Neutrophil (primary cell): Measurements from ENCODE around the gene CYB5D1.
"Not testable (repeated sequence)": the region's sequence is repeated elsewhere in the genome, so short reads cannot be mapped to it uniquely, and the experiment has no call there.

Experiments
- H3K27ac ChIP-seq: fragments of 200-600 bp; sonication (generic); 2 replicates; pipeline ENCODE4 v1.5.1; 2016; ENCODE audit warnings: mild to moderate bottlenecking, moderate library complexity
- H3K27me3 ChIP-seq: fragments of 200-600 bp; sonication (generic); 2 replicates; pipeline ENCODE4 v1.6.0; 2016; ENCODE audit warnings: mild to moderate bottlenecking
- H3K36me3 ChIP-seq: fragments of 200-600 bp; sonication (generic); 2 replicates; pipeline ENCODE4 v1.5.1; 2017
- H3K4me1 ChIP-seq, 2 experiments: fragments of 200-600 bp in 1 of 2; sonication (generic) in 1 of 2; 1 replicate in 1 of 2; 2 replicates in 1 of 2; pipeline versions ENCODE4 v1.5.1 to v1.6.1; 2013 to 2016; ENCODE audit warnings: low read depth in 1 of 2, low read length in 1 of 2, mild to moderate bottlenecking in 1 of 2, moderate library complexity in 1 of 2; ENCODE audit not compliant: control insufficient read depth in 1 of 2, insufficient read depth in 1 of 2
- H3K4me3 ChIP-seq, 2 experiments: fragments of 200-600 bp in 1 of 2; sonication (generic) in 1 of 2; 1 replicate in 1 of 2; 2 replicates in 1 of 2; pipeline ENCODE4 v1.5.1; 2013 to 2016; ENCODE audit warnings: low read depth in 1 of 2, low read length in 1 of 2, mild to moderate bottlenecking in 1 of 2, moderate library complexity in 1 of 2
- H3K9me3 ChIP-seq: fragments of 200-600 bp; sonication (generic); 2 replicates; pipeline ENCODE4 v1.5.1; 2016
- CTCF ChIP-seq: fragments of 200-600 bp; sonication (generic); IDR thresholded peaks from 2 replicates; pipeline ENCODE4 v1.5.1; 2016; ENCODE audit warnings: antibody characterized with exemption

The CYB5D1 gene

GRCh38 chr17:7859028-7859427, 1.2 kb downstream of the CYB5D1 start:
- peaks cover 41 to 46% of the 10 kb centered on the region in 2 experiments for H3K4me1 ChIP-seq
- H3K36me3 ChIP-seq = peaks cover 26% of the 10 kb centered on the region
- no peak for TF ChIP-seq CTCF
- H3K9me3 ChIP-seq = peaks cover 1% of the 10 kb centered on the region
- no peaks in the 10 kb centered on the region for H3K27me3 ChIP-seq
- H3K27ac ChIP-seq = peak overlapping the region; percentile 98
- H3K4me3 ChIP-seq = peak overlapping the region in 1 of 2 experiments; percentile 94

- H3K4me3 ChIP-seq = no peak overlapping the region
- peak; percentile 79 for TF ChIP-seq CTCF
- no peaks in the 10 kb centered on the region for H3K27me3 ChIP-seq
- H3K36me3 ChIP-seq = no peaks in the 10 kb centered on the region
- no peaks in the 10 kb centered on the region for H3K9me3 ChIP-seq
- no peak overlapping the region for H3K27ac ChIP-seq
- H3K4me1 ChIP-seq = peaks cover 27 to 29% of the 10 kb centered on the region in 2 experiments
These were observed 5.1 kb downstream of the CYB5D1 start for GRCh38 chr17:7862692-7863437.

GRCh38 chr17:7864384-7864783, 6.6 kb downstream of the CYB5D1 start:
- not testable (repeated sequence) for H3K27ac ChIP-seq, H3K36me3 ChIP-seq, H3K27me3 ChIP-seq, H3K4me3 ChIP-seq, H3K9me3 ChIP-seq
- H3K4me1 ChIP-seq = peaks cover 30 to 32% of the 10 kb centered on the region in 2 experiments

GRCh38 chr17:7864995-7865650, 7.3 kb downstream of the CYB5D1 start:
- no peak for TF ChIP-seq CTCF
- Histone ChIP-seq H3K27me3 (no peaks in the 10 kb centered on the region), H3K4me3 (no peak overlapping the region), H3K4me1 (peaks cover 38 to 39% of the 10 kb centered on the region in 2 experiments), H3K9me3 (no peaks in the 10 kb centered on the region), H3K27ac (no peak overlapping the region), H3K36me3 (no peaks in the 10 kb centered on the region)

GRCh38 chr17:7867881-7868329, 10.1 kb downstream of the CYB5D1 start:
- Histone ChIP-seq H3K4me3 (peak overlapping the region; percentile 23 to 29), H3K4me1 (peaks cover 63 to 64% of the 10 kb centered on the region in 2 experiments), H3K27ac (peak overlapping the region; percentile 80), H3K27me3 (no peaks in the 10 kb centered on the region), H3K36me3 (no peaks in the 10 kb centered on the region), H3K9me3 (no peaks in the 10 kb centered on the region)
- no peak for TF ChIP-seq CTCF

GRCh38 chr17:7873051-7873450, 15.2 kb downstream of the CYB5D1 start:
- Histone ChIP-seq H3K4me1 (peaks cover 46 to 49% of the 10 kb centered on the region in 2 experiments), H3K36me3 (no peaks in the 10 kb centered on the region), H3K27me3 (no peaks in the 10 kb centered on the region), H3K27ac (peak overlapping the region; percentile 36), H3K9me3 (no peaks in the 10 kb centered on the region), H3K4me3 (no peak overlapping the region)
- no peak for TF ChIP-seq CTCF
